ENCODE measurements around the gene TNFRSF14.
A peak's percentile ranks its signal among the peaks of the same experiment; 100 is the strongest.

The TNFRSF14 gene

GRCh38 chr1:2526824-2527555, 29.2 kb upstream of the TNFRSF14 start:
- DNase-seq (ENCODE audit: low read depth): no peak
- peak overlapping the region; percentile 86 for H3K4me3 ChIP-seq (ENCODE audit: low read depth, low read length)
- in situ Hi-C loops (cut with HindIII; ENCODE audit: low sequenced_read_pairs): no loop called here
- TF ChIP-seq CTCF (IDR thresholded peaks at IDR 0.05; ENCODE audit: low read depth, low read length, missing control alignments): no peak

GRCh38 chr1:2527556-2527860, 28.7 kb upstream of the TNFRSF14 start:
- no peak overlapping the region for H3K4me3 ChIP-seq (ENCODE audit: low read depth, low read length)
- in situ Hi-C loops (cut with HindIII; ENCODE audit: low sequenced_read_pairs): no loop called here
- no peak for DNase-seq (ENCODE audit: low read depth)
- no peak for TF ChIP-seq CTCF (IDR thresholded peaks at IDR 0.05; ENCODE audit: low read depth, low read length, missing control alignments)

GRCh38 chr1:2528016-2528415, 28.2 kb upstream of the TNFRSF14 start:
- TF ChIP-seq CTCF (IDR thresholded peaks at IDR 0.05; ENCODE audit: low read depth, low read length, missing control alignments): no peak
- H3K4me3 ChIP-seq (ENCODE audit: low read depth, low read length): no peak overlapping the region
- no peak for DNase-seq (ENCODE audit: low read depth)
- in situ Hi-C loops (cut with HindIII; ENCODE audit: low sequenced_read_pairs): no loop called here

- H3K4me3 ChIP-seq (ENCODE audit: low read depth, low read length): no peak overlapping the region
- DNase-seq (ENCODE audit: low read depth): no peak
- TF ChIP-seq CTCF (IDR thresholded peaks at IDR 0.05; ENCODE audit: low read depth, low read length, missing control alignments): no peak
- in situ Hi-C loops (cut with HindIII; ENCODE audit: low sequenced_read_pairs): no loop called here
Observed at GRCh38 chr1:2528611-2528965, 27.6 kb upstream of the TNFRSF14 start.

GRCh38 chr1:2528966-2529783, 27.0 kb upstream of the TNFRSF14 start:
- H3K4me3 ChIP-seq (ENCODE audit: low read depth, low read length): no peak overlapping the region
- no peak for DNase-seq (ENCODE audit: low read depth)
- in situ Hi-C loops (cut with HindIII; ENCODE audit: low sequenced_read_pairs): no loop called here
- no peak for TF ChIP-seq CTCF (IDR thresholded peaks at IDR 0.05; ENCODE audit: low read depth, low read length, missing control alignments)

GRCh38 chr1:2529784-2530512, 26.2 kb upstream of the TNFRSF14 start, which contains the start of gene HES5:
Gene HES5, minus strand, starts transcription at chr1:2530263. Its CDS starts 99 bp downstream, at chr1:2530164.
- H3K4me3 ChIP-seq (ENCODE audit: low read depth, low read length): no peak within 1 kb of the TSS
- no peak for DNase-seq (ENCODE audit: low read depth)
- in situ Hi-C loops (cut with HindIII; ENCODE audit: low sequenced_read_pairs): no loop called here
- TF ChIP-seq CTCF (IDR thresholded peaks at IDR 0.05; ENCODE audit: low read depth, low read length, missing control alignments): no peak

Data from astrocyte of the cerebellum (primary cell).